Measurements from ENCODE around the gene OR2T11.

- TF ChIP-seq POLR2A (IDR thresholded peaks at IDR 0.05; ENCODE audit: low read length) (no peak), EP300 (IDR thresholded peaks at IDR 0.05) (no peak), JUN (IDR thresholded peaks at IDR 0.05) (no peak), RFX5 (IDR thresholded peaks at IDR 0.05) (no peak), HDAC2 (IDR thresholded peaks at IDR 0.05) (no peak), CTCF (IDR thresholded peaks at IDR 0.05) (no peak), ESRRA (IDR thresholded peaks at IDR 0.05; ENCODE audit: borderline replicate concordance, low read length) (no peak), USF2 (IDR thresholded peaks at IDR 0.05) (no peak)
Measured at GRCh38 chr1:248590055-248590454, 44.8 kb downstream of the OR2T11 start.

Data from A549 (cell line).